ENCODE results near the gene CAPZA2.

- TF ChIP-seq, protein P1, sequence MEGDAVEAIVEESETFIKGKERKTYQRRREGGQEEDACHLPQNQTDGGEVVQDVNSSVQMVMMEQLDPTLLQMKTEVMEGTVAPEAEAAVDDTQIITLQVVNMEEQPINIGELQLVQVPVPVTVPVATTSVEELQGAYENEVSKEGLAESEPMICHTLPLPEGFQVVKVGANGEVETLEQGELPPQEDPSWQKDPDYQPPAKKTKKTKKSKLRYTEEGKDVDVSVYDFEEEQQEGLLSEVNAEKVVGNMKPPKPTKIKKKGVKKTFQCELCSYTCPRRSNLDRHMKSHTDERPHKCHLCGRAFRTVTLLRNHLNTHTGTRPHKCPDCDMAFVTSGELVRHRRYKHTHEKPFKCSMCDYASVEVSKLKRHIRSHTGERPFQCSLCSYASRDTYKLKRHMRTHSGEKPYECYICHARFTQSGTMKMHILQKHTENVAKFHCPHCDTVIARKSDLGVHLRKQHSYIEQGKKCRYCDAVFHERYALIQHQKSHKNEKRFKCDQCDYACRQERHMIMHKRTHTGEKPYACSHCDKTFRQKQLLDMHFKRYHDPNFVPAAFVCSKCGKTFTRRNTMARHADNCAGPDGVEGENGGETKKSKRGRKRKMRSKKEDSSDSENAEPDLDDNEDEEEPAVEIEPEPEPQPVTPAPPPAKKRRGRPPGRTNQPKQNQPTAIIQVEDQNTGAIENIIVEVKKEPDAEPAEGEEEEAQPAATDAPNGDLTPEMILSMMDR (conservative IDR thresholded peaks at IDR 0.05 in 1 of 2, IDR thresholded peaks at IDR 0.05 in 1 of 2; ENCODE audit: extremely low read depth in 1 of 2, insufficient read depth in 1 of 2, low read depth in 1 of 2, low read length in 2 of 2): no peak
- TF ChIP-seq EZH2 (IDR thresholded peaks at IDR 0.05; ENCODE audit: borderline replicate concordance, low read length): no peak
Observed at GRCh38 chr7:116840256-116840655, 22.1 kb upstream of the CAPZA2 start.
